Measurements from ENCODE around the gene COQ3. TPM values are rescaled to one million over a fixed set of nuclear protein-coding genes. Genes with fewer than 3 reads are reported as not detected.

Gene COQ3
- total and polyA plus RNA-seq, 8 donors: 1.1 to 10.8 (median 3.7) TPM

GRCh38 chr6:99427988-99428387 lies 34.0 kb upstream of the COQ3 start:
- ATAC-seq: no peak

DNA sequence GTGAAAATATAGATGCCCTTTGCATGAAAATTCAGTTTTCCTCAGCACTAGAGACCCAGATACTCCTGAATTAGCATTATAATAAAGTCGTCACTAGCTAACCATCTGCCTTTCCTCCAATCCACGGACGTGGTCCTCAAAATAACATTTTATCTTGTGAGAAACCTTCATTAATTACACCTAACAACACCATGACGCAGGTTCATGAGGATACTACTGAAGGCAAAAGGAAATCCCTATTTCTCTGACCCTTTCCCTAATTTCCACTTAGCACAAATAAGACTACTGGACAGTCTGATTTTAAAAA lies 32.4 kb upstream of the COQ3 start:
- no peak for DNase-seq
- FAIRE-seq: no peak
- no peaks in the 10 kb centered on the region for H3K9me3 ChIP-seq
- intact Hi-C loops (cut with DNase I): no loop called here
- peak overlapping the region; percentile 70 to 98 (median 95) for H3K27ac ChIP-seq
- WGBS, 2 donors: 19 to 21% methylated on average over 4 of the region's 4 CpGs
- H3K4me3 ChIP-seq: peak overlapping the region in 3 of 4 donors; percentile 46 to 64 (median 63)
- H3K36me3 ChIP-seq: no peaks in the 10 kb centered on the region
- H3K4me1 ChIP-seq: peaks cover 20 to 34% (median 27%) of the 10 kb centered on the region in 3 donors
- no peaks in the 10 kb centered on the region for H3K27me3 ChIP-seq
- TF ChIP-seq CTCF (IDR thresholded peaks at IDR 0.05): no peak
- no peak for ATAC-seq

More at GRCh38 chr6:99427988-99428387, 34.0 kb upstream of the COQ3 start:
- Histone ChIP-seq H3K4me3 (no peak overlapping the region), H3K4me1 (peaks cover 15 to 22% (median 18%) of the 10 kb centered on the region in 3 donors), H3K9me3 (no peaks in the 10 kb centered on the region), H3K36me3 (no peaks in the 10 kb centered on the region), H3K27ac (no peak overlapping the region), H3K27me3 (no peaks in the 10 kb centered on the region)
- DNase-seq (no peak), FAIRE-seq (no peak)
- no peak for TF ChIP-seq CTCF (IDR thresholded peaks at IDR 0.05)
- intact Hi-C loops (cut with DNase I): no loop called here
- WGBS, 2 donors: 97 to 100% methylated on average over 5 of the region's 5 CpGs

DNA sequence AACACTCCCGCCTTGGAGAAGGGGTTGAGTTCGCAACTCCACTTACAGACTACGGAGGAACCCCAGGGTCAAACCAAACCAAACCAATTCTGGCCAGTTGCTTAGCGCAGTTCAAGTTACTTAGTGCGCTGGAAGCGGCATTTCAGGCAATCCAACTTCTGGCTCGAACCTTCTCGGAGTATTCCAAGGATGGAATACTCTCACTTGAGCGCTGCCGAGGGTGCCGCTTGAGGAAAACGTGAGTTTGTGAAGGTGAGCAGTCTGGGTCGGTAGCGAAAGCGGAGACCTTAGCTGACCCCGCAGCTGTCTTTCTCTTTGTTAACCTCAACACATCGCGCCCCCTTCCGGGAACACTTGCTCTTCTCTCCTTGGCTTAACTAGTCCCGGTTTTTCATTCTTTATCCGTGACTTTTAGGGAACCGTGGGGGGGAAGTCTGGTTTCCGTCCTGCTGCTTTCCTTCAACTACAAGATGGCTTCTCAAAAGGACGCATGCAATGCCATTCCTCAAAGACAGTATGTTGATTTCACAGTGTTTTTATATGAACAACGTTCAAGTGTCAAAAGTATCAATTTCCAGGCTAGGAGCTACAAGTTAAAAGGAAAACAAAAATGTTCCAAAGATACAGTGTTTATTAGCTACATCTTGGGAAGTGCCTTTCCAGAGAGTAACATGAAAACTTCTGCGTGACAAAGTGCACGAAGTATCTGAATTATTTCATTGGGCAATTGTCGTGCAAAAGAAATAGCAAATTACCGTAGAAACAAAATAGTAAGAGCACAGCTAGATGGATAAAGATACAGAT lies 31.9 kb upstream of the COQ3 start:
- WGBS, 2 donors: 0 to 1% methylated on average over 29 of the region's 29 CpGs

GRCh38 chr6:99424761-99425646 lies 31.0 kb upstream of the COQ3 start, which contains the start of gene PNISR:
TSS of gene PNISR (minus strand) at chr6:99425308. CDS start at chr6:99414659, 10,649 bp downstream.
- Histone ChIP-seq H3K27me3 (no peaks in the 10 kb centered on the region), H3K36me3 (no peaks in the 10 kb centered on the region), H3K4me3 (peak within 1 kb of the TSS; percentile 45 to 64 (median 54)), H3K9me3 (no peaks in the 10 kb centered on the region), H3K4me1 (peaks cover 20 to 44% (median 33%) of the 10 kb centered on the region in 3 donors), H3K27ac (peak within 1 kb of the TSS; percentile 70 to 98 (median 95))
- peak; percentile 88 for FAIRE-seq
- WGBS, 2 donors: 0 to 1% methylated on average over 53 of the region's 53 CpGs
- no peak for TF ChIP-seq CTCF (IDR thresholded peaks at IDR 0.05)
- peak; percentile 93 to 97 (median 94) for ATAC-seq
- intact Hi-C loops (cut with DNase I): no loop called here
- DNase-seq: peak; percentile 74 to 93 (median 89)

More for the DNA sequence above, 31.9 kb upstream of the COQ3 start:
- Histone ChIP-seq H3K27me3 (no peaks in the 10 kb centered on the region), H3K27ac (peak overlapping the region; percentile 70 to 98 (median 95)), H3K36me3 (no peaks in the 10 kb centered on the region), H3K9me3 (no peaks in the 10 kb centered on the region), H3K4me3 (peak overlapping the region; percentile 45 to 64 (median 54)), H3K4me1 (peaks cover 20 to 37% (median 29%) of the 10 kb centered on the region in 3 donors)
- ATAC-seq (peak; percentile 80 to 86 (median 84)), DNase-seq (peak; percentile 76 to 88 (median 80)), FAIRE-seq (no peak)
- peak; percentile 8 to 21 (median 13) for TF ChIP-seq CTCF (IDR thresholded peaks at IDR 0.05)
- intact Hi-C loops (cut with DNase I): no loop called here
